Astrocyte (in vitro differentiated cells and primary cell): ENCODE measurements around the gene BDNF.

Experiments
- CTCF ChIP-seq: IDR thresholded peaks from 2 replicates; pipeline ENCODE4 v1.5.1; 2011; ENCODE audit warnings: low read depth, mild to moderate bottlenecking, inconsistent platforms, low read length, moderate library complexity; ENCODE audit not compliant: insufficient read depth
- EZH2 ChIP-seq: IDR thresholded peaks from 2 replicates; pipeline ENCODE4 v1.6.1; 2012; ENCODE audit warnings: mild to moderate bottlenecking, low read length, inconsistent platforms; ENCODE audit not compliant: insufficient read depth

DNA sequence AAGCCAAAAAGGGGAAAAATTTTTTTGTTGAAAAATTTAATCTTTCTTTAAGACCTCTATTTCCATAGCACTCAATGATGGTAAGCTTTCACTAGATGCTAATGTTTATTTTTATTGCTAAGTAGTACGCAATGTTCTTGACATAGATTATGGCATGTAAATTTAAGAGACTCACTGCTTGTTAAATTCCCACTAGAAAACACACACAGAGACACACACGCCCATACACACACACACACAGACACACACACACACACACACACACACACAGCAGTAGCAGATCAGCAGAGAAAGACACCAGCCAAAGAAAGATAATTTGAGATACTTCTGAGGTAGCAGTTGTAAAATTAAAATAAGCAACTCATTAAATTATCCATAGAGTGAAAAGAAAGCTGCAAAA lies 16.0 kb upstream of the BDNF start:
- TF ChIP-seq CTCF (no peak), EZH2 (no peak)
